H1 (cell line): ENCODE data around the gene SLC1A3. TPM values are rescaled to one million over a fixed set of nuclear protein-coding genes. Genes with fewer than 3 reads are reported as not detected.
A peak's percentile ranks its signal among the peaks of the same experiment; 100 is the strongest.

Experiments used
- CTCF ChIA-PET: fragments of 300-600 bp; sonication (Branson Sonifier 250); formaldehyde crosslinking; loops from one replicate; lab custom pipeline; 2021; ENCODE audit not compliant: partially characterized antibody; lab: Charles Lee
- POLR2A ChIA-PET: fragments of 300-600 bp; sonication (Branson Sonifier 250); formaldehyde crosslinking; loops from one replicate; lab custom pipeline; 2021; ENCODE audit warnings: inconsistent platforms; ENCODE audit not compliant: partially characterized antibody; lab: Charles Lee
- DNase-seq, 2 experiments: peaks; one replicate each; pipeline versions ENCODE4 v3.0.0 to v3.0.0-alpha.2; 2010 to 2022; ENCODE audit warnings: low spot score in 2 of 2, low read depth in 1 of 2, mixed read lengths in 1 of 2
- FAIRE-seq: peaks from 2 replicates; lab custom pipeline; 2011; peaks lifted over from hg19 to GRCh38; lab: Jason Lieb, UNC
- H2AFZ ChIP-seq: 2 replicates; pipeline ENCODE4 v1.8.1; 2012; ENCODE audit warnings: low read length, inconsistent platforms
- H2AK5ac ChIP-seq: 2 replicates; pipeline ENCODE4 v1.6.1; 2013; ENCODE audit warnings: low read depth, low read length
- H2BK120ac ChIP-seq: replicated peaks from 2 replicates; pipeline ENCODE3; 2013; ENCODE audit warnings: low read depth, low read length, inconsistent platforms
- H2BK12ac ChIP-seq: 2 replicates; pipeline ENCODE4 v1.6.1; 2013; ENCODE audit warnings: low read depth, low read length
- H2BK15ac ChIP-seq: 2 replicates; pipeline ENCODE4 v1.6.1; 2013; ENCODE audit warnings: low read length
- H2BK20ac ChIP-seq: 2 replicates; pipeline ENCODE4 v1.6.1; 2013; ENCODE audit warnings: low read length
- H2BK5ac ChIP-seq: 2 replicates; pipeline ENCODE4 v1.6.1; 2013; ENCODE audit warnings: low read depth, low read length
- H3K14ac ChIP-seq: 2 replicates; pipeline ENCODE4 v1.6.1; 2013; ENCODE audit warnings: inconsistent platforms; ENCODE audit not compliant: insufficient read length
- H3K18ac ChIP-seq: 2 replicates; pipeline ENCODE4 v1.6.1; 2013; ENCODE audit warnings: low read length; ENCODE audit errors: extremely low read depth
- H3K23ac ChIP-seq: 2 replicates; pipeline ENCODE4 v1.6.1; 2013; ENCODE audit warnings: inconsistent platforms; ENCODE audit not compliant: insufficient read length
- H3K23me2 ChIP-seq: 2 replicates; pipeline ENCODE4 v1.6.1; 2013; ENCODE audit warnings: low read depth, low read length
- H3K27ac ChIP-seq: 2 replicates; pipeline ENCODE4 v1.6.1; 2011; ENCODE audit warnings: low read depth, low read length, inconsistent platforms
- H3K27me3 ChIP-seq, 4 experiments: replicated peaks in 1 of 4; 1 replicate in 1 of 4; 2 replicates in 3 of 4; pipeline versions ENCODE4 v1.6.1 to v1.8.1; 2011 to 2013; ENCODE audit warnings: low read length in 3 of 4, mild to moderate bottlenecking in 3 of 4, inconsistent platforms in 2 of 4, mixed read lengths in 2 of 4, moderate library complexity in 1 of 4; ENCODE audit not compliant: control insufficient read depth in 3 of 4, insufficient read depth in 3 of 4; ENCODE audit errors: extremely low read depth in 1 of 4
- H3K36me3 ChIP-seq, 4 experiments: 2 replicates each; pipeline versions ENCODE4 v1.6.1 to v1.8.1; 2011 to 2013; ENCODE audit warnings: mild to moderate bottlenecking in 4 of 4, low read length in 3 of 4, moderate library complexity in 2 of 4, control low read depth in 1 of 4, inconsistent platforms in 1 of 4; ENCODE audit not compliant: insufficient read depth in 4 of 4, control insufficient read depth in 2 of 4
- H3K4ac ChIP-seq: replicated peaks from 2 replicates; pipeline ENCODE3; 2013; ENCODE audit warnings: low read length, low read depth, mixed read lengths, inconsistent platforms; ENCODE audit not compliant: insufficient read length
- H3K4me1 ChIP-seq, 4 experiments: replicated peaks in 1 of 4; 1 replicate in 1 of 4; 2 replicates in 3 of 4; pipeline versions ENCODE4 v1.6.1 to v1.8.1; 2011 to 2013; ENCODE audit warnings: low read length in 3 of 4, inconsistent platforms in 2 of 4, mixed read lengths in 1 of 4; ENCODE audit not compliant: insufficient read depth in 4 of 4, control insufficient read depth in 3 of 4
- H3K4me2 ChIP-seq, 2 experiments: 2 replicates each; pipeline versions ENCODE4 v1.6.1 to v1.8.1; 2011 to 2013; ENCODE audit warnings: low read depth in 2 of 2, low read length in 2 of 2, control low read depth in 1 of 2, inconsistent platforms in 1 of 2, mild to moderate bottlenecking in 1 of 2; ENCODE audit not compliant: insufficient read depth in 1 of 2
- H3K4me3 ChIP-seq, 4 experiments: fragments of 200-600, 300-600 bp in 1 of 4; sonication (generic), shearing (Covaris generic), sonication (Bioruptor Twin) in 1 of 4; 2 replicates each; pipeline versions ENCODE4 v1.5.1 to v1.8.1; 2011 to 2016; ENCODE audit warnings: low read length in 4 of 4, low read depth in 3 of 4, control low read depth in 2 of 4, inconsistent platforms in 2 of 4, mild to moderate bottlenecking in 2 of 4, mixed read lengths in 1 of 4, moderate library complexity in 1 of 4; ENCODE audit not compliant: insufficient read depth in 2 of 4; ENCODE audit errors: extremely low read depth in 1 of 4
- H3K56ac ChIP-seq: replicated peaks from 2 replicates; pipeline ENCODE3; 2013; ENCODE audit warnings: low read depth, mild to moderate bottlenecking, mixed read lengths, low read length, inconsistent platforms; ENCODE audit not compliant: insufficient read length
- H3K79me1 ChIP-seq: 2 replicates; pipeline ENCODE4 v1.6.1; 2013; ENCODE audit warnings: low read depth, low read length, control low read depth
- H3K79me2 ChIP-seq, 2 experiments: 2 replicates each; pipeline versions ENCODE4 v1.6.1 to v1.8.1; 2012 to 2013; ENCODE audit warnings: low read length in 2 of 2, mild to moderate bottlenecking in 2 of 2, inconsistent platforms in 1 of 2; ENCODE audit not compliant: insufficient read depth in 2 of 2, control insufficient read depth in 1 of 2
- H3K9ac ChIP-seq, 4 experiments: replicated peaks in 1 of 4; 1 replicate in 1 of 4; 2 replicates in 3 of 4; pipeline versions ENCODE4 v1.6.1 to v1.8.1; 2011 to 2013; ENCODE audit warnings: low read depth in 3 of 4, low read length in 3 of 4, control low read depth in 2 of 4, mild to moderate bottlenecking in 2 of 4, moderate library complexity in 2 of 4, inconsistent platforms in 1 of 4; ENCODE audit errors: extremely low read depth in 1 of 4
- H3K9me3 ChIP-seq, 2 experiments: 2 replicates each; pipeline versions ENCODE4 v1.6.1 to v1.8.1; 2012 to 2013; ENCODE audit warnings: mild to moderate bottlenecking in 2 of 2, moderate library complexity in 2 of 2, control low read depth in 1 of 2, inconsistent platforms in 1 of 2, low read depth in 1 of 2, low read length in 1 of 2, mixed read lengths in 1 of 2; ENCODE audit not compliant: insufficient read depth in 2 of 2
- H4K20me1 ChIP-seq, 2 experiments: replicated peaks in 1 of 2; 2 replicates each; pipeline versions ENCODE3 to v1.8.1; 2011 to 2013; ENCODE audit warnings: inconsistent platforms in 2 of 2, low read length in 2 of 2, mild to moderate bottlenecking in 1 of 2; ENCODE audit not compliant: insufficient read depth in 2 of 2, control insufficient read depth in 1 of 2
- H4K5ac ChIP-seq: 2 replicates; pipeline ENCODE4 v1.6.1; 2013; ENCODE audit warnings: low read length, low read depth, mixed read lengths, inconsistent platforms; ENCODE audit not compliant: insufficient read length
- H4K8ac ChIP-seq: 2 replicates; pipeline ENCODE4 v1.8.0; 2013; ENCODE audit warnings: mild to moderate bottlenecking, moderate library complexity, low read length, inconsistent platforms; ENCODE audit not compliant: insufficient read depth; ENCODE audit errors: extremely low read depth
- H4K91ac ChIP-seq: replicated peaks from 2 replicates; pipeline ENCODE3; 2013; ENCODE audit warnings: low read length, mixed read lengths, inconsistent platforms; ENCODE audit not compliant: insufficient read length
- CREB1 ChIP-seq: IDR thresholded peaks from 2 replicates; pipeline ENCODE4 v1.6.1; 2012; ENCODE audit warnings: inconsistent platforms
- EZH2 ChIP-seq: fragments of 200-600 bp; sonication (generic); IDR thresholded peaks from 2 replicates; pipeline ENCODE4 v1.7.1; 2012; ENCODE audit warnings: low read depth, mild to moderate bottlenecking, moderate library complexity, low read length, inconsistent platforms; ENCODE audit not compliant: severe bottlenecking
- GTF2F1 ChIP-seq: IDR thresholded peaks from 2 replicates; pipeline ENCODE4 v1.6.1; 2012; ENCODE audit warnings: low read depth, low read length, improper control_type of control experiment, borderline replicate concordance
- RFX5 ChIP-seq: IDR thresholded peaks from 2 replicates; pipeline ENCODE4 v1.6.1; 2011; ENCODE audit warnings: low read depth, low read length, improper control_type of control experiment, borderline replicate concordance
- WGBS, 2 experiments: shearing (Covaris generic) in 1 of 2; methylation state at CpG; one replicate each; pipeline versions ENCODE4 v1.1.6 to v1.1.7; 2013 to 2015; ENCODE audit warnings: low lambda C conversion rate in 2 of 2, mixed read lengths in 2 of 2, inconsistent platforms in 1 of 2, low coverage in 1 of 2, missing lambda C conversion rate in 1 of 2; ENCODE audit not compliant: insufficient replicate concordance in 2 of 2, insufficient coverage in 1 of 2, insufficient read length in 1 of 2; ENCODE audit errors: extremely low coverage in 1 of 2, missing lambda C conversion rate in 1 of 2; 5-methylcytosine and 5-hydroxymethylcytosine counted together
- polyA plus RNA-seq, 7 experiments: library from polyadenylated mRNA; depleted of rRNA in 3 of 7; stranded (reverse) in 5 of 7; unstranded in 2 of 7; fragments of >200 nt in 5 of 7; fragments of 200-250 nt in 2 of 7; gene quantifications; 1 replicate in 5 of 7; 2 replicates in 1 of 7; 4 replicates in 1 of 7; pipeline versions ENCODE4 v1.2.1 to v1.2.3, GENCODE V29; 2011 to 2013; ENCODE audit warnings: missing spikeins in 2 of 7, mixed read lengths in 2 of 7
- total RNA-seq: library from RNA; stranded (reverse); fragmentation: NEBNext Ultra II Directional; extraction: Animal tissue kit (Norgen Biotek cat#: 25700); gene quantifications from 2 replicates; pipeline ENCODE4 v1.2.1, GENCODE V29; 2021

The SLC1A3 gene
- total and polyA plus RNA-seq, 2 of the 8 experiments (the other 6 are each of a cell fraction or from before 2014, with no cell fraction given): 26.7 to 35.3 TPM

GRCh38 chr5:36717131-36717695 is 110.8 kb downstream of the SLC1A3 start:
- H3K79me1 ChIP-seq: no peaks in the 10 kb centered on the region
- H3K18ac ChIP-seq: no peak overlapping the region
- no peak overlapping the region for H2BK5ac ChIP-seq
- H3K36me3 ChIP-seq: no peaks in the 10 kb centered on the region
- H3K27me3 ChIP-seq: no peaks in the 10 kb centered on the region
- H3K56ac ChIP-seq: no peak overlapping the region
- H3K23me2 ChIP-seq: no peaks in the 10 kb centered on the region
- no peak overlapping the region for H2BK20ac ChIP-seq
- no peak overlapping the region for H4K91ac ChIP-seq
- no peak overlapping the region for H3K4me3 ChIP-seq
- no peaks in the 10 kb centered on the region for H3K9me3 ChIP-seq
- no peak overlapping the region for H2AK5ac ChIP-seq
- DNase-seq: no peak
- no peak overlapping the region for H2BK120ac ChIP-seq
- 89% methylated on average over 4 of the region's 4 CpGs; no CpG with 5 or more reads in 1 of the 2 experiments for WGBS, 2 experiments
- ChIA-PET POLR2A (no interaction called here), CTCF (interaction anchor here (7.4 kb wide), 1 partner anchor 14 kb away, joined by 48 read pairs; no protein-coding TSS in a partner anchor)
- no peak for FAIRE-seq
- H3K14ac ChIP-seq: no peak overlapping the region
- no peak overlapping the region for H2BK15ac ChIP-seq
- H3K9ac ChIP-seq: no peak overlapping the region
- no peaks in the 10 kb centered on the region for H3K4me1 ChIP-seq
- no peak overlapping the region for H3K4ac ChIP-seq
- H3K79me2 ChIP-seq: no peaks in the 10 kb centered on the region
- no peak overlapping the region for H3K4me2 ChIP-seq
- H4K20me1 ChIP-seq: peaks cover 0 to 1% of the 10 kb centered on the region in 2 experiments
- H2AFZ ChIP-seq: 0 out of 2 replicates have a peak overlapping the region, but pooled peaks have one; percentile 50
- H2BK12ac ChIP-seq: no peak overlapping the region
- TF ChIP-seq EZH2 (no peak), RFX5 (no peak), CREB1 (no peak), GTF2F1 (no peak)
- no peak overlapping the region for H3K23ac ChIP-seq
- no peak overlapping the region for H4K8ac ChIP-seq
- H3K27ac ChIP-seq: no peak overlapping the region
- H4K5ac ChIP-seq: no peak overlapping the region
